ENCODE data around the gene GARIN5A.

DNA sequence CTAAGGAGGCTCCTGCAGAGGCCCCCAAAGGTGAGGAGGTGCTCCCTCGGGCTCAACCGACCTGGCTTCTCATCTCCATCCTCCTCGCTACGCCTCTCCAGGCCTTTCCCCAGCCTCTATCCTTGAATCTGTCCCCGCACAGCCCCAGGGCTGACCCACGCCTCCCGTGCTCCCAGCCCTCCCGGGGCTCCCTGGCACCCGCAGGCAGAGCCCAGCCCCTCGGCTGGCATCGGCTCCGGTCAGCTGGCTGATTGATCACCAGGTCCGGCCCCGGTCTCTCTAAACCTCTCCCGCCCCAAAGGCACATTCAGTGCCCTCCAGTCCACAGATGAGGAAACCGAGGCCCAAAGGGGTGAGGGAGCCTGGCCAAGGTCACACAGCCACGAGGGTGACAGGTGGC, 41.4 kb downstream of the GARIN5A start:
- TF ChIP-seq, protein P1, sequence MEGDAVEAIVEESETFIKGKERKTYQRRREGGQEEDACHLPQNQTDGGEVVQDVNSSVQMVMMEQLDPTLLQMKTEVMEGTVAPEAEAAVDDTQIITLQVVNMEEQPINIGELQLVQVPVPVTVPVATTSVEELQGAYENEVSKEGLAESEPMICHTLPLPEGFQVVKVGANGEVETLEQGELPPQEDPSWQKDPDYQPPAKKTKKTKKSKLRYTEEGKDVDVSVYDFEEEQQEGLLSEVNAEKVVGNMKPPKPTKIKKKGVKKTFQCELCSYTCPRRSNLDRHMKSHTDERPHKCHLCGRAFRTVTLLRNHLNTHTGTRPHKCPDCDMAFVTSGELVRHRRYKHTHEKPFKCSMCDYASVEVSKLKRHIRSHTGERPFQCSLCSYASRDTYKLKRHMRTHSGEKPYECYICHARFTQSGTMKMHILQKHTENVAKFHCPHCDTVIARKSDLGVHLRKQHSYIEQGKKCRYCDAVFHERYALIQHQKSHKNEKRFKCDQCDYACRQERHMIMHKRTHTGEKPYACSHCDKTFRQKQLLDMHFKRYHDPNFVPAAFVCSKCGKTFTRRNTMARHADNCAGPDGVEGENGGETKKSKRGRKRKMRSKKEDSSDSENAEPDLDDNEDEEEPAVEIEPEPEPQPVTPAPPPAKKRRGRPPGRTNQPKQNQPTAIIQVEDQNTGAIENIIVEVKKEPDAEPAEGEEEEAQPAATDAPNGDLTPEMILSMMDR (conservative IDR thresholded peaks at IDR 0.05; ENCODE audit: low read depth, low read length), result no peak
- TF ChIP-seq EZH2 (IDR thresholded peaks at IDR 0.05; ENCODE audit: low read length, unreplicated experiment), result no peak
